HCT116 (cell line): ENCODE data around the gene C17orf100. TPM values are rescaled to one million over a fixed set of nuclear protein-coding genes. Genes with fewer than 3 reads are reported as not detected.

ENCODE experiments used
- ATAC-seq: fragments of 200-7000 bp; cut with Tn5 transposase; 2 replicates; pipeline ENCODE4 v1.9.1; 2020; ENCODE audit warnings: mild to moderate bottlenecking, moderate library complexity
- BruUV-seq: library from RNA; stranded (reverse); fragments of 400-500 nt; replicated peaks from 2 replicates; lab custom pipeline; 2021; lab: Mats Ljungman, UMichigan
- CTCF ChIA-PET: fragments of 300-600 bp; sonication (Branson Sonifier 250); formaldehyde crosslinking; loops from one replicate; lab custom pipeline; 2021; ENCODE audit warnings: antibody characterized with exemption; lab: Charles Lee
- POLR2A ChIA-PET: fragments of 300-600, 350-600 bp; sonication (Branson Sonifier 250); formaldehyde crosslinking; loops from one replicate; lab custom pipeline; 2021; ENCODE audit warnings: antibody characterized with exemption; lab: Charles Lee
- RAD21 ChIA-PET, 2 experiments: fragments of 300-600 bp; sonication (Branson Sonifier 250); formaldehyde crosslinking; loops; one replicate each; lab custom pipeline; 2023; ENCODE audit warnings: low total read pairs in 2 of 2; ENCODE audit not compliant: uncharacterized antibody in 2 of 2, unreplicated experiment in 2 of 2, low non-redundant PET in 1 of 2; lab: Charles Lee
- DNase-seq: peaks from one replicate; pipeline ENCODE4 v3.0.0-alpha.2; 2010; ENCODE audit warnings: low read depth, low spot score
- H2AFZ ChIP-seq: fragments of 200-600 bp; shearing (Covaris generic), sonication (generic); 2 replicates; pipeline ENCODE4 v1.6.1; 2017; ENCODE audit warnings: low read depth, mixed run types, mixed read lengths, antibody characterized with exemption, low read length; ENCODE audit not compliant: poor library complexity, severe bottlenecking
- H3K27ac ChIP-seq: 2 replicates; pipeline ENCODE4 v1.5.1; 2012; ENCODE audit warnings: low read depth, low read length
- H3K27me3 ChIP-seq: fragments of 200-600 bp; sonication (generic); 2 replicates; pipeline ENCODE4 v1.6.1; 2016; ENCODE audit warnings: mixed run types, low read length, mixed read lengths; ENCODE audit not compliant: insufficient read depth
- H3K36me3 ChIP-seq, 2 experiments: fragments of 200-500 bp in 1 of 2; fragments of 200-600 bp in 1 of 2; sonication (Bioruptor generic) in 1 of 2; sonication (generic) in 1 of 2; 2 replicates each; pipeline versions ENCODE4 v1.5.1 to v1.6.1; 2014 to 2016; ENCODE audit warnings: low read length in 2 of 2, inconsistent platforms in 1 of 2, mixed read lengths in 1 of 2, mixed run types in 1 of 2; ENCODE audit not compliant: insufficient read depth in 2 of 2, control insufficient read depth in 1 of 2
- H3K4me1 ChIP-seq, 2 experiments: fragments of 200-600 bp in 1 of 2; sonication (generic) in 1 of 2; 2 replicates each; pipeline versions ENCODE4 v1.5.1 to v1.6.1; 2012 to 2017; ENCODE audit warnings: low read length in 2 of 2, inconsistent platforms in 1 of 2, mild to moderate bottlenecking in 1 of 2, mixed read lengths in 1 of 2, mixed run types in 1 of 2, moderate library complexity in 1 of 2; ENCODE audit not compliant: insufficient read depth in 2 of 2, control insufficient read depth in 1 of 2
- H3K4me2 ChIP-seq: fragments of 200-600 bp; sonication (generic); 2 replicates; pipeline ENCODE4 v1.6.1; 2017; ENCODE audit warnings: mixed run types, low read length, mixed read lengths
- H3K4me3 ChIP-seq, 2 experiments: fragments of 200-600 bp in 1 of 2; sonication (generic) in 1 of 2; replicated peaks in 1 of 2; 2 replicates each; pipeline ENCODE4 v1.5.1; 2011 to 2016; ENCODE audit warnings: low read length in 2 of 2, control low read depth in 1 of 2, low read depth in 1 of 2, mild to moderate bottlenecking in 1 of 2, mixed read lengths in 1 of 2, mixed run types in 1 of 2
- H3K79me2 ChIP-seq: fragments of 200-600 bp; sonication (generic); 2 replicates; pipeline ENCODE4 v1.6.1; 2017; ENCODE audit warnings: mild to moderate bottlenecking, mixed run types, low read length, moderate library complexity, mixed read lengths; ENCODE audit not compliant: insufficient read depth
- H3K9ac ChIP-seq: fragments of 200-600 bp; sonication (generic); 2 replicates; pipeline ENCODE4 v1.6.1; 2016; ENCODE audit warnings: low read length, mixed read lengths
- H3K9me2 ChIP-seq: fragments of 200-600 bp; sonication (generic), shearing (Covaris generic); 2 replicates; pipeline ENCODE4 v1.6.1; 2017; ENCODE audit warnings: mixed run types, mild to moderate bottlenecking, moderate library complexity; ENCODE audit not compliant: insufficient read depth
- H3K9me3 ChIP-seq, 2 experiments: fragments of 200-500 bp in 1 of 2; fragments of 200-600 bp in 1 of 2; sonication (Bioruptor generic) in 1 of 2; sonication (generic) in 1 of 2; 2 replicates each; pipeline ENCODE4 v1.6.1; 2014 to 2017; ENCODE audit warnings: low read length in 2 of 2, mixed read lengths in 2 of 2, inconsistent platforms in 1 of 2, low read depth in 1 of 2, mild to moderate bottlenecking in 1 of 2, mixed run types in 1 of 2, moderate library complexity in 1 of 2; ENCODE audit not compliant: control insufficient read depth in 1 of 2, insufficient read depth in 1 of 2
- H4K20me1 ChIP-seq: fragments of 200-600 bp; sonication (generic), shearing (Covaris generic); 2 replicates; pipeline ENCODE4 v1.6.1; 2017; ENCODE audit warnings: mixed run types, mild to moderate bottlenecking, moderate library complexity; ENCODE audit not compliant: insufficient read depth
- ATF3 ChIP-seq: IDR thresholded peaks from 2 replicates; pipeline ENCODE4 v1.6.1; 2012
- CBX3 ChIP-seq: IDR thresholded peaks from 2 replicates; pipeline ENCODE4 v1.6.1; 2012; ENCODE audit warnings: low read depth
- CTCF ChIP-seq, 3 experiments: fragments of 200-600 bp in 1 of 3; sonication (generic) in 1 of 3; IDR thresholded peaks in 2 of 3; conservative IDR thresholded peaks in 1 of 3; 2 replicates each; pipeline ENCODE4 v1.5.1; 2012 to 2017; ENCODE audit warnings: low read depth in 2 of 3, low read length in 2 of 3, antibody characterized with exemption in 1 of 3, borderline replicate concordance in 1 of 3, control low read depth in 1 of 3, mild to moderate bottlenecking in 1 of 3, mixed read lengths in 1 of 3, mixed run types in 1 of 3, moderate library complexity in 1 of 3; ENCODE audit not compliant: insufficient read depth in 1 of 3
- EGR1 ChIP-seq: IDR thresholded peaks from 2 replicates; pipeline ENCODE4 v1.6.1; 2012; ENCODE audit warnings: low read depth
- MAX ChIP-seq: IDR thresholded peaks from 2 replicates; pipeline ENCODE4 v1.6.1; 2012
- RAD21 ChIP-seq: IDR thresholded peaks from 2 replicates; pipeline ENCODE4 v1.6.1; 2012; ENCODE audit warnings: low read depth, mild to moderate bottlenecking
- REST ChIP-seq: IDR thresholded peaks from 2 replicates; pipeline ENCODE4 v1.6.1; 2012; ENCODE audit warnings: low read depth
- SIN3A ChIP-seq: IDR thresholded peaks from 2 replicates; pipeline ENCODE4 v1.6.1; 2012; ENCODE audit warnings: low read depth
- SP1 ChIP-seq: IDR thresholded peaks from 2 replicates; pipeline ENCODE4 v1.6.1; 2012; ENCODE audit warnings: low read depth
- YY1 ChIP-seq: IDR thresholded peaks from 2 replicates; pipeline ENCODE4 v1.6.1; 2011; ENCODE audit warnings: low read length, low read depth, moderate library complexity, mild to moderate bottlenecking; ENCODE audit not compliant: insufficient replicate concordance; ENCODE audit errors: extremely low read depth
- ZFX ChIP-seq: fragments of 450-650 bp; IDR thresholded peaks from 2 replicates; pipeline ENCODE4 v1.6.1; 2017
- intact Hi-C: fragments of 100-400 bp; cut with micrococcal nuclease; formaldehyde crosslinking; loops from 2 replicates; pipeline ENCODE4 v1.10.0; 2022
- microRNA-seq: library from miRNA; unstranded; fragments of <30 nt; microRNA quantifications from one replicate; pipeline ENCODE4, GENCODE V29; 2016; ENCODE audit warnings: borderline number of aligned reads
- total RNA-seq: library from RNA; stranded (reverse); gene quantifications from one replicate; pipeline ENCODE4 v1.2.1, GENCODE V29; 2021; ENCODE audit not compliant: unreplicated experiment

The C17orf100 gene
- total RNA-seq, 1 experiment from 2014 or later = 0.76 TPM

DNA sequence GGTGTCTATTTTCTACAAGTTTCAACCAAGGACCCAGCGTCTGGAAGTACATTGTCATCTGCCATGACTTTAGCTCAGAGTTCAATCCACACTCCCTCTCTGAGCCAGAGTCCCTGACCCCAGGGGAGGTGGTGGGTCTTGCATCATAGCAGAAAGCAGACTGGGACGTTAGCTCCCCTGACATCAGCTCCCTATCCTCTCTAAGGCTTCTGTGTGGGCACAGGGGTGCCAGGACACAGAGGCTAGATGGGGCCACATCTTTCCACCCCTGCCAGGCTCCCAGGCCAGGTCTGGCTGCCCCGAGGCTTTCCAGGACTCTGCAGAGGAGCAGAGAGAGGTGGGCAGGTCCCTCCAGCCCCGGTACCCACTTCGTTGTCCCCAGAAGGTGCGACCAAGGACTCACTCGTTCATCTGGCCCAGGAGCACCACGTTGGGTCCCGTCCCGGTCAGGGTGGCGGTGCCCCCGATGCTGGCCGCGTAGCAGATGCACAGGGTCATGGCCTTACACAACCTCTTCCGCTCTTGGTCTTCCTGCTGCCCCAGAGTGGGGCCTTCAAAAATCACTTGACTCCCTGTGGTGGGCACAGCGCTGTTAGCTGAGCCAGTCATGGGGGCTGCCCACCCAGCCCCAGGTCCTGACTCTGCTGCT, 51.1 kb downstream of the C17orf100 start:
- ATAC-seq (no peak), DNase-seq (no peak)
- intact Hi-C loops = no loop called here
- ChIA-PET POLR2A (no interaction called here), CTCF (no interaction called here), RAD21 (no interaction called here)
- no peaks in the 10 kb centered on the region for H3K36me3 ChIP-seq
- no peak overlapping the region for H3K9ac ChIP-seq
- no peaks in the 10 kb centered on the region for H3K79me2 ChIP-seq
- BruUV-seq = no TSS peak
- TF ChIP-seq ATF3 = no peak
- TF ChIP-seq ZFX = no peak
- no peak for TF ChIP-seq CBX3
- TF ChIP-seq YY1 = no peak
- no peak for TF ChIP-seq EGR1
- TF ChIP-seq REST = no peak
- TF ChIP-seq CTCF (IDR thresholded peaks at IDR 0.05 in 2 of 3, conservative IDR thresholded peaks at IDR 0.05 in 1 of 3; ENCODE audit: borderline replicate concordance in 1 of 3, insufficient read depth in 1 of 3, low read depth in 2 of 3, low read length in 2 of 3) = no peak
- no peak for TF ChIP-seq MAX
- TF ChIP-seq SIN3A = no peak
- no peak for TF ChIP-seq RAD21
- TF ChIP-seq SP1 = no peak
- H4K20me1 ChIP-seq = no peaks in the 10 kb centered on the region
- H3K4me1 ChIP-seq = no peaks in the 10 kb centered on the region
- no peak overlapping the region for H3K27ac ChIP-seq
- H3K9me3 ChIP-seq = no peaks in the 10 kb centered on the region
- no peak overlapping the region for H3K4me2 ChIP-seq
- H2AFZ ChIP-seq = no peak overlapping the region
- no peak overlapping the region for H3K4me3 ChIP-seq
- no peaks in the 10 kb centered on the region for H3K9me2 ChIP-seq
- H3K27me3 ChIP-seq = no peaks in the 10 kb centered on the region

Small RNAs within 50 kb of the gene (microRNA-seq; reads per million reads assigned to microRNA genes)
- gene MIR4520-1 (not detected), gene MIR4520-2 (not detected)

Other genes with a start within 250 kb of the C17orf100 start
- gene AIPL1, start 216.6 kb upstream of the C17orf100 start, total RNA-seq = not detected
- 57.0 TPM for gene PIMREG, start 207.3 kb upstream of the C17orf100 start, total RNA-seq
- 4.2 TPM for gene PITPNM3, start 95.2 kb upstream of the C17orf100 start, total RNA-seq
- 18.3 TPM for gene KIAA0753, start 11.1 kb upstream of the C17orf100 start, total RNA-seq
- gene TXNDC17, start 10.7 kb upstream of the C17orf100 start, total RNA-seq = 121 TPM
- 20.3 TPM for gene MED31, start 157 bp upstream of the C17orf100 start, total RNA-seq
- gene SLC13A5, start 61.6 kb downstream of the C17orf100 start, total RNA-seq = 0.07 TPM
- 0.25 TPM for gene XAF1, start 104.3 kb downstream of the C17orf100 start, total RNA-seq
- gene FBXO39, start 124.5 kb downstream of the C17orf100 start, total RNA-seq = not detected
- not detected for gene TEKT1, start 180.0 kb downstream of the C17orf100 start, total RNA-seq